Heart left ventricle (tissue), 16 donors: Measurements from ENCODE around the gene CCDC190. TPM values are rescaled to one million over a fixed set of nuclear protein-coding genes. Genes with fewer than 3 reads are reported as not detected.
A peak's percentile ranks its signal among the peaks of the same experiment; 100 is the strongest.

ENCODE experiments used
- ATAC-seq, 4 donors: fragments of 200-7000 bp; cut with Tn5 transposase; one replicate each; pipeline ENCODE4 v1.9.1; 2020 to 2022; ENCODE audit warnings: moderate library complexity in 4 of 4, mild to moderate bottlenecking in 3 of 4, moderate number of reproducible peaks in 1 of 4
- DNase-seq, 5 donors: peaks; one replicate each; pipeline ENCODE4 v3.0.0-alpha.2; 2020
- H3K27ac ChIP-seq, 12 donors: fragments of 200-600 bp; sonication (generic) in 4 of 12; one replicate each; pipeline versions ENCODE4 v1.5.0 to v1.8.0; 2016 to 2022; ENCODE audit warnings: mild to moderate bottlenecking in 2 of 12
- H3K27me3 ChIP-seq, 9 donors: fragments of 200-600 bp; sonication (generic) in 2 of 9; one replicate each; pipeline versions ENCODE4 v1.5.1 to v1.8.0; 2016 to 2022; ENCODE audit warnings: mild to moderate bottlenecking in 3 of 9
- H3K36me3 ChIP-seq, 9 donors: fragments of 200-600 bp; sonication (generic) in 2 of 9; one replicate each; pipeline versions ENCODE4 v1.5.0 to v1.8.0; 2018 to 2022; ENCODE audit warnings: mild to moderate bottlenecking in 2 of 9
- H3K4me1 ChIP-seq, 12 donors: fragments of 200-600 bp; sonication (generic) in 4 of 12; one replicate each; pipeline versions ENCODE4 v1.5.0 to v1.8.0; 2016 to 2022; ENCODE audit warnings: mild to moderate bottlenecking in 3 of 12
- H3K4me3 ChIP-seq, 12 donors: fragments of 200-600 bp; sonication (generic) in 4 of 12; one replicate each; pipeline versions ENCODE4 v1.5.0 to v1.8.0; 2017 to 2022; ENCODE audit warnings: mild to moderate bottlenecking in 9 of 12, moderate library complexity in 4 of 12
- H3K9me3 ChIP-seq, 12 donors: fragments of 200-600 bp; sonication (generic) in 4 of 12; one replicate each; pipeline versions ENCODE4 v1.5.0 to v1.8.0; 2016 to 2022; ENCODE audit warnings: mild to moderate bottlenecking in 1 of 12
- POLR2A ChIP-seq, 2 donors: fragments of 450-650 bp; IDR thresholded peaks; one replicate each; pipeline ENCODE4 v1.6.1; 2017; ENCODE audit warnings: antibody characterized with exemption in 2 of 2, mild to moderate bottlenecking in 2 of 2, moderate library complexity in 2 of 2
- WGBS, 4 donors: extraction: QIAGEN DNeasy Blood & Tissue Kit in 2 of 4; methylation state at CpG; one replicate each; pipeline versions ENCODE4 v1.1.5 to v1.1.7; 2013 to 2018; 5-methylcytosine and 5-hydroxymethylcytosine counted together
- intact Hi-C, 10 donors: fragments of 100-400 bp; cut with DNase I; formaldehyde crosslinking; loops; one replicate each; pipeline versions ENCODE4 v1.11.1 to v1.14.2; 2022
- polyA plus RNA-seq, 2 donors: library from polyadenylated mRNA; stranded (reverse); fragments of 200-250 nt; gene quantifications; one replicate each; pipeline ENCODE4 v1.2.3, GENCODE V29; 2013
- total RNA-seq, 9 donors: library from RNA; depleted of rRNA in 2 of 9; stranded (reverse); fragments of >200 nt in 2 of 9; fragmentation: NEBNext Ultra II Directional in 3 of 9; extraction: Animal tissue kit (Norgen Biotek cat#: 25700) in 3 of 9; gene quantifications; one replicate each; pipeline versions ENCODE4 v1.1.0 to v1.2.4, GENCODE V29; 2016 to 2023
- TF ChIP-seq, protein P1 (sequence below), 12 donors: fragments of 200-600 bp; sonication (generic) in 4 of 12; IDR thresholded peaks; one replicate each; pipeline versions ENCODE4 v1.5.0 to v1.8.0; 2018 to 2022; ENCODE audit warnings: antibody characterized with exemption in 12 of 12, mild to moderate bottlenecking in 5 of 12
- donor health status: ischemic (EF 13 %, LVEDD 7.1; RV severe dilation, severe dysfunction).
- donor health status: healthy with polysubstance abuse.
- donor health status: DM: no; HTN: yes; CAD: no.
- donor health status: DM: no; HTN: no; CAD: no.
- donor health status: ischemic (EF 25% LVEDD 6.9; RV normal size, moderate dysfunction).
- donor health status: ischemic (EF 25% LVEDD 5.7; RV mildly dilated, moderate dysfunction).
- donor health status: healthy.
- donor health status: DM: yes; HTN: yes; CAD: no.
- donor health status: ischemic (EF 35%, LVEDD 5.7; RV mildly dilated, moderate dysfunction).
- donor health status: nonischemic (EF 11% LVEDD 7.7; RV severe dilation, severe dysfunction).
- donor health status: DM: yes; HTN: yes; CAD: no.
- donor health status: PGD.
- donor health status: ischemic (EF 29% LVEDD 5.4; RV normal size, mild dysfunction).
- donor health status: nonischemic (EF 23%, LVEDD 6.1; RV moderate dilation, normal function).

The CCDC190 gene
- total and polyA plus RNA-seq, 11 donors: 0.06 to 1.2 (median 0.32) TPM; not detected in 3

DNA sequence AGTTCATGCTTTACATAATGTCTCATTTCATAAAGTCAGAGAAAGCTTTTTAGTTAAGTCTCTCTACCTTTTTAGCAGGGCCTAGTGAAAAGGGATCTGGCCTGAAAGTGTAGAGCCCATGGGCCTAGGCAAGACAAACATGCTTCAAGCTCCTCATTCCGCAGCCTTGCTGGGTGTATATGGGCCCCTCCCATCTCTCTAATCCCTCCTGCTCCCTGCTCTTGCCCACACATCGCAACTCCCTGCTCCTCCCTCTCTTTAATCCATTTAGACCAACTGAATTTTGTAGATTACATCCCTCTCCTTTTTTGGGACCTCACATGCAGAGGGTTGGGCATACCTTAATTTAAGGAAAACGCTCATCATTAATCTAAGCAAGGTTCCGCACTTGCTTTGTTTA lies 42.3 kb upstream of the CCDC190 start:
- WGBS, 4 donors: 76 to 93% (median 90%) methylated on average over 4 of the region's 4 CpGs
- H3K27ac ChIP-seq: peak overlapping the region in 1 of 12 donors; percentile 3

DNA sequence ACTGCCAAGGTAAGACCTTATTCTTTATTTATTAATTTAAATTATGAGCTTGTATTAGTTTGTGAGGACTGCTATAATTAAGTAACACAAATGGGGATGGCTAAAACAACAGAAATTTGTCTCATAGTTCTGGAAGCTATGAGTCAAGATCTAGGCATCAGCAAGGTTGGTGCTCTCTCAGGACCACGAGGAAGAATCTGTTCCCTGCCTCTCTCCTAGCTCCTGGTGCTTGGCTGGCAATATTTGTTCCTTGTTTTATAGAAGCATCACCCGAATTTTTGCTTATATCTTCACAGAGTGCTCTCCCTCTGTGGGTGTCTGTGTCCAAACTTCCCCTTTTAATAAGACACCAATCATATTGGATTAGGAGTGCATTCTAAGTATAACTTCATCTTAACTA lies 41.4 kb upstream of the CCDC190 start:
- no peak for DNase-seq
- Histone ChIP-seq H3K4me1 (peaks cover 0 to 40% (median 8%) of the 10 kb centered on the region in 12 donors), H3K36me3 (no peaks in the 10 kb centered on the region), H3K4me3 (no peak overlapping the region), H3K9me3 (no peaks in the 10 kb centered on the region), H3K27me3 (no peaks in the 10 kb centered on the region), H3K27ac (no peak overlapping the region)
- WGBS, 4 donors: 67 to 74% (median 70%) methylated on average over 2 of the region's 2 CpGs
- no peak for TF ChIP-seq POLR2A (IDR thresholded peaks at IDR 0.05)
- TF ChIP-seq, protein P1, sequence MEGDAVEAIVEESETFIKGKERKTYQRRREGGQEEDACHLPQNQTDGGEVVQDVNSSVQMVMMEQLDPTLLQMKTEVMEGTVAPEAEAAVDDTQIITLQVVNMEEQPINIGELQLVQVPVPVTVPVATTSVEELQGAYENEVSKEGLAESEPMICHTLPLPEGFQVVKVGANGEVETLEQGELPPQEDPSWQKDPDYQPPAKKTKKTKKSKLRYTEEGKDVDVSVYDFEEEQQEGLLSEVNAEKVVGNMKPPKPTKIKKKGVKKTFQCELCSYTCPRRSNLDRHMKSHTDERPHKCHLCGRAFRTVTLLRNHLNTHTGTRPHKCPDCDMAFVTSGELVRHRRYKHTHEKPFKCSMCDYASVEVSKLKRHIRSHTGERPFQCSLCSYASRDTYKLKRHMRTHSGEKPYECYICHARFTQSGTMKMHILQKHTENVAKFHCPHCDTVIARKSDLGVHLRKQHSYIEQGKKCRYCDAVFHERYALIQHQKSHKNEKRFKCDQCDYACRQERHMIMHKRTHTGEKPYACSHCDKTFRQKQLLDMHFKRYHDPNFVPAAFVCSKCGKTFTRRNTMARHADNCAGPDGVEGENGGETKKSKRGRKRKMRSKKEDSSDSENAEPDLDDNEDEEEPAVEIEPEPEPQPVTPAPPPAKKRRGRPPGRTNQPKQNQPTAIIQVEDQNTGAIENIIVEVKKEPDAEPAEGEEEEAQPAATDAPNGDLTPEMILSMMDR (IDR thresholded peaks at IDR 0.05): no peak
- ATAC-seq: no peak
- intact Hi-C loops: no loop called here

More for the DNA sequence above, 42.3 kb upstream of the CCDC190 start:
- Histone ChIP-seq H3K9me3 (no peaks in the 10 kb centered on the region), H3K4me3 (no peak overlapping the region), H3K27me3 (no peaks in the 10 kb centered on the region), H3K4me1 (peaks cover 0 to 40% (median 8%) of the 10 kb centered on the region in 12 donors), H3K36me3 (no peaks in the 10 kb centered on the region)
- intact Hi-C loops: no loop called here
- no peak for ATAC-seq
- DNase-seq: no peak
- no peak for TF ChIP-seq POLR2A (IDR thresholded peaks at IDR 0.05)
- TF ChIP-seq, protein P1 (IDR thresholded peaks at IDR 0.05): no peak

DNA sequence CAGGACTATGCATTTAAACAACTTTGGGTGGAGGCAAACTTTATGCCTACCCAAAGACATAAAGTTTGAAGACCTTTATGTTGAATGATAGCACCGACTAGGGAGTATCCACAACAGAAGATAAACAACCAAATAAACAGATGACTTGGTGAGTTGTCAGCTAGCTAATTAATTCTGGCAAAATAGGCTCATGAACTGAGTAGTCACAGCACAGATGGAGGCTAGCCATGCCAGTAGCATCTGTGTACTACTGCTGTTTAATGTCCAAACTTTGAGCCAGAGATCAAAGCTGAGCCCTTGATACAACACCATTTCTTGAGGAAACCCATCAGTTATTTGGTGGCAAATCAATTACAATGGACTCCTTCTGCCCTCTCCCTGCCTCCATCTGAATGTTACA lies 40.3 kb upstream of the CCDC190 start:
- H3K36me3 ChIP-seq: no peaks in the 10 kb centered on the region
- intact Hi-C loops: no loop called here
- H3K27me3 ChIP-seq: no peaks in the 10 kb centered on the region
- ATAC-seq (no peak), DNase-seq (no peak)
- TF ChIP-seq POLR2A (IDR thresholded peaks at IDR 0.05): no peak
- TF ChIP-seq, protein P1 (IDR thresholded peaks at IDR 0.05): no peak
- no peak overlapping the region for H3K27ac ChIP-seq
- no peaks in the 10 kb centered on the region for H3K9me3 ChIP-seq
- H3K4me1 ChIP-seq: peaks cover 0 to 40% (median 8%) of the 10 kb centered on the region in 12 donors
- no peak overlapping the region for H3K4me3 ChIP-seq
- WGBS, 4 donors: 63 to 72% (median 67%) methylated on average over 1 of the region's 1 CpG

DNA sequence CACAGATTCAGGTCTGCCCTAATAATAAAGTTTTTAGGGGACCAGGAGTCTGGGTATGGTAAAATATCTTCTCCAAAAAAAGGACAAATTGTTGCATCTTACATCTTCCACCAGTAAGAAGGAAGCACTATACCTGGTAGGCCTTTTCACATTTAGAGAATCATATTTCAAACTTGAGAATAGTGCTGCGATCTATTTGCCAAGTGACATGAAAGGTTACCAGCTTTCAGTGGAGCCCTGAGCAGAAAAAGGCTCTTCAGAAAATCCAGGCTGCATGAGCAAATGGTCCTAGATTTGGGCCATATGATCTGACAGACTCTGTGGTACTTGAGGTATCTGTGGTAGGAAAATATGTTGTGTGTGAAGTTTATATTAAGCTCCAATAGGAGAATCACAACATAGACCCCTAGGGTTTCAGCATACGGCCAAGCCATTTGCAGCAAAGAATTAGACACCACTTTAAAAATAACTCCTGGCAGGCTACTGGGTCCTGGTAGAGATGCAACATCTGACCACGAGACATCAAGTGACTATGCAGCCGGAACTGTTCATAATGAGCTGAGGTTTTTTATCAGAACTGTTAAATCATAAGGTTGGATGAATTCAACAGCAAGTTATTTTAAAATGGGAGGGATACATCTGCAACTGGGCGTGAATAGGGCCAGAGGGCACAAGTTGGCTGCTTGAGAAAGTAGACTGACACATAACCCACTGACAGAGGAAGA lies 38.6 kb upstream of the CCDC190 start:
- Histone ChIP-seq H3K27me3 (no peaks in the 10 kb centered on the region), H3K4me3 (no peak overlapping the region), H3K36me3 (no peaks in the 10 kb centered on the region), H3K9me3 (no peaks in the 10 kb centered on the region), H3K27ac (peak overlapping the region in 10 of 12 donors; percentile 37 to 90 (median 54)), H3K4me1 (peaks cover 0 to 25% (median 0%) of the 10 kb centered on the region in 12 donors)
- ATAC-seq: peak; percentile 79 to 86 (median 85)
- WGBS, 4 donors: 25 to 42% (median 32%) methylated on average over 5 of the region's 5 CpGs
- peak in 2 of 5 donors; percentile 28 to 43 for DNase-seq
- no peak for TF ChIP-seq POLR2A (IDR thresholded peaks at IDR 0.05)
- TF ChIP-seq, protein P1 (IDR thresholded peaks at IDR 0.05): no peak
- intact Hi-C loops: no loop called here
